Measurements from ENCODE around the gene EHHADH. TPM values are rescaled to one million over a fixed set of nuclear protein-coding genes. Genes with fewer than 3 reads are reported as not detected.

The EHHADH gene
- total and polyA plus RNA-seq, 9 of the 15 experiments (the other 6 are each of a cell fraction or from before 2014, with no cell fraction given) = 3.6 to 6.4 (median 5.4) TPM

- 0 out of 2 replicates have a peak, but pooled peaks have one; percentile 34 for TF ChIP-seq ZNF79 (CRISPR knock-in tag; IDR thresholded peaks at IDR 0.05; ENCODE audit: low read depth)
- peak; percentile 42 for TF ChIP-seq CBFA2T2 (conservative IDR thresholded peaks at IDR 0.05)
- peak; percentile 57; the same call in 1 of the 2 replicates for TF ChIP-seq E4F1 (CRISPR knock-in tag; IDR thresholded peaks at IDR 0.05; ENCODE audit: borderline replicate concordance)
- no peak for TF ChIP-seq LCOR (CRISPR knock-in tag; IDR thresholded peaks at IDR 0.05)
- peak; percentile 77 for TF ChIP-seq USF2 (CRISPR knock-in tag; IDR thresholded peaks at IDR 0.05)
- no peak for TF ChIP-seq ZNF764 (CRISPR knock-in tag; IDR thresholded peaks at IDR 0.05; ENCODE audit: low read depth)
- TF ChIP-seq, protein P1, sequence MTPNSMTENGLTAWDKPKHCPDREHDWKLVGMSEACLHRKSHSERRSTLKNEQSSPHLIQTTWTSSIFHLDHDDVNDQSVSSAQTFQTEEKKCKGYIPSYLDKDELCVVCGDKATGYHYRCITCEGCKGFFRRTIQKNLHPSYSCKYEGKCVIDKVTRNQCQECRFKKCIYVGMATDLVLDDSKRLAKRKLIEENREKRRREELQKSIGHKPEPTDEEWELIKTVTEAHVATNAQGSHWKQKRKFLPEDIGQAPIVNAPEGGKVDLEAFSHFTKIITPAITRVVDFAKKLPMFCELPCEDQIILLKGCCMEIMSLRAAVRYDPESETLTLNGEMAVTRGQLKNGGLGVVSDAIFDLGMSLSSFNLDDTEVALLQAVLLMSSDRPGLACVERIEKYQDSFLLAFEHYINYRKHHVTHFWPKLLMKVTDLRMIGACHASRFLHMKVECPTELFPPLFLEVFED (CRISPR knock-in tag; conservative IDR thresholded peaks at IDR 0.05) = no peak
- TF ChIP-seq ZBTB17 (CRISPR knock-in tag; IDR thresholded peaks at IDR 0.05) = 0 out of 2 replicates have a peak, but pooled peaks have one; percentile 30
- no peak for TF ChIP-seq RUNX1 (IDR thresholded peaks at IDR 0.05; ENCODE audit: low read depth)
- TF ChIP-seq ELF2 (CRISPR knock-in tag; IDR thresholded peaks at IDR 0.05) = peak; percentile 43; the same call in 1 of the 2 replicates
- TF ChIP-seq ZNF740 (CRISPR knock-in tag; IDR thresholded peaks at IDR 0.05) = no peak
- no peak for TF ChIP-seq ZNF740 (tag; IDR thresholded peaks at IDR 0.05)
- no peak for TF ChIP-seq IRF2 (CRISPR knock-in tag; IDR thresholded peaks at IDR 0.05)
- no peak for TF ChIP-seq ERF (CRISPR knock-in tag; IDR thresholded peaks at IDR 0.05)
- TF ChIP-seq, protein P2, sequence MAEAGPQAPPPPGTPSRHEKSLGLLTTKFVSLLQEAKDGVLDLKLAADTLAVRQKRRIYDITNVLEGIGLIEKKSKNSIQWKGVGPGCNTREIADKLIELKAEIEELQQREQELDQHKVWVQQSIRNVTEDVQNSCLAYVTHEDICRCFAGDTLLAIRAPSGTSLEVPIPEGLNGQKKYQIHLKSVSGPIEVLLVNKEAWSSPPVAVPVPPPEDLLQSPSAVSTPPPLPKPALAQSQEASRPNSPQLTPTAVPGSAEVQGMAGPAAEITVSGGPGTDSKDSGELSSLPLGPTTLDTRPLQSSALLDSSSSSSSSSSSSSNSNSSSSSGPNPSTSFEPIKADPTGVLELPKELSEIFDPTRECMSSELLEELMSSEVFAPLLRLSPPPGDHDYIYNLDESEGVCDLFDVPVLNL (CRISPR knock-in tag; IDR thresholded peaks at IDR 0.05; ENCODE audit: low read depth) = no peak
- TF ChIP-seq ZNF354B (CRISPR knock-in tag; IDR thresholded peaks at IDR 0.05) = peak; percentile 70
- no peak for TF ChIP-seq NBN (IDR thresholded peaks at IDR 0.05; ENCODE audit: low read depth)
- no peak for TF ChIP-seq FOXP4 (CRISPR knock-in tag; IDR thresholded peaks at IDR 0.05; ENCODE audit: borderline replicate concordance)
- TF ChIP-seq SP1 (CRISPR knock-in tag; IDR thresholded peaks at IDR 0.05) = no peak
These were observed 14.5 kb upstream of the EHHADH start (continued) for GRCh38 chr3:185268194-185268962.

All from K562 (cell line).